ENCODE results near the gene MRPL47.

MRPL47 gene

GRCh38 chr3:179590669-179591068, 13.8 kb downstream of the MRPL47 start:
- no peak for DNase-seq (ENCODE audit: low read depth)

- peak; percentile 51 for DNase-seq (ENCODE audit: low read depth)
These were observed 15.3 kb downstream of the MRPL47 start for GRCh38 chr3:179589143-179589542.

GRCh38 chr3:179580992-179581391, 23.4 kb downstream of the MRPL47 start:
- DNase-seq (ENCODE audit: low read depth) = no peak

GRCh38 chr3:179565496-179565895, 38.9 kb downstream of the MRPL47 start:
- DNase-seq (ENCODE audit: low read depth) = no peak

- DNase-seq (ENCODE audit: low read depth) = peak; percentile 80
These were observed 41.1 kb downstream of the MRPL47 start for GRCh38 chr3:179563271-179563783.

GRCh38 chr3:179562591-179563270, 41.7 kb downstream of the MRPL47 start, which contains the start of gene ACTL6A:
Gene ACTL6A, plus strand, starts transcription at chr3:179562926. Its CDS starts 167 bp downstream, at chr3:179563093.
- DNase-seq (ENCODE audit: low read depth) = peak; percentile 99

GRCh38 chr3:179560791-179561190, 43.6 kb downstream of the MRPL47 start:
- no peak for DNase-seq (ENCODE audit: low read depth)

- DNase-seq (ENCODE audit: low read depth) = peak; percentile 81
These were observed 45.6 kb downstream of the MRPL47 start for GRCh38 chr3:179558742-179559364.

- DNase-seq (ENCODE audit: low read depth) = no peak
These were observed 52.9 kb downstream of the MRPL47 start for GRCh38 chr3:179551349-179552105.

GRCh38 chr3:179546814-179547241, 57.6 kb downstream of the MRPL47 start:
- no peak for DNase-seq (ENCODE audit: low read depth)

- peak; percentile 80 for DNase-seq (ENCODE audit: low read depth)
These were observed 59.3 kb downstream of the MRPL47 start for GRCh38 chr3:179544981-179545645.

- no peak for DNase-seq (ENCODE audit: low read depth)
These were observed 62.1 kb downstream of the MRPL47 start for GRCh38 chr3:179542375-179542774.

GRCh38 chr3:179541596-179541995, 62.8 kb downstream of the MRPL47 start:
- no peak for DNase-seq (ENCODE audit: low read depth)

- DNase-seq (ENCODE audit: low read depth) = no peak
These were observed 63.3 kb downstream of the MRPL47 start for GRCh38 chr3:179541094-179541493.

Data from iris pigment epithelial cell (primary cell).